Testis (tissue), 3 donors: Measurements from ENCODE around the gene OR6K6. TPM values are rescaled to one million over a fixed set of nuclear protein-coding genes. Genes with fewer than 3 reads are reported as not detected.

Experiments
- DNase-seq: peaks from one replicate; pipeline ENCODE4 v3.0.0-alpha.2; 2019
- H3K27ac ChIP-seq, 2 donors: fragments of 200-600 bp; sonication (generic); one replicate each; pipeline ENCODE4 v1.5.1; 2019
- H3K27me3 ChIP-seq: fragments of 200-600 bp; sonication (generic); one replicate; pipeline ENCODE4 v1.5.1; 2019
- H3K36me3 ChIP-seq: fragments of 200-600 bp; sonication (generic); one replicate; pipeline ENCODE4 v1.5.1; 2017; ENCODE audit warnings: low read depth; ENCODE audit errors: missing control alignments
- H3K4me1 ChIP-seq: fragments of 200-600 bp; sonication (generic); one replicate; pipeline ENCODE4 v1.5.1; 2019
- H3K4me3 ChIP-seq, 2 donors: fragments of 200-600 bp; sonication (generic); one replicate each; pipeline ENCODE4 v1.5.1; 2017 to 2019
- H3K9me3 ChIP-seq: fragments of 200-600 bp; sonication (generic); one replicate; pipeline ENCODE4 v1.5.1; 2017
- POLR2A ChIP-seq: fragments of 450-650 bp; IDR thresholded peaks from one replicate; pipeline ENCODE4 v1.6.1; 2017; ENCODE audit warnings: antibody characterized with exemption, mild to moderate bottlenecking, moderate library complexity
- WGBS, 2 donors: methylation state at CpG; one replicate each; pipeline ENCODE4 v1.1.5; 2018; 5-methylcytosine and 5-hydroxymethylcytosine counted together
- intact Hi-C: fragments of 100-400 bp; cut with DNase I; formaldehyde crosslinking; loops from one replicate; pipeline ENCODE4 v1.15.1; 2023; ENCODE audit warnings: low total_unique reads
- polyA plus RNA-seq: library from polyadenylated mRNA; stranded (reverse); fragments of 350-450 nt; fragmentation: Illumina TruSeq; extraction: RNeasy Lipid Tissue Mini Kit (QIAGEN cat#74804); gene quantifications from one replicate; pipeline ENCODE4 v1.2.3, GENCODE V29; 2014; ENCODE audit warnings: low read depth, low replicate concordance; ENCODE audit not compliant: insufficient read depth
- total RNA-seq, 2 donors: library from RNA; depleted of rRNA; stranded (reverse); fragments of >200 nt; gene quantifications; one replicate each; pipeline ENCODE4 v1.2.3, GENCODE V29; 2016
- TF ChIP-seq, protein P1 (sequence below), 3 experiments: fragments of 450-650 bp in 2 of 3; fragments of 200-600 bp in 1 of 3; sonication (generic) in 1 of 3; IDR thresholded peaks; one replicate each; pipeline ENCODE4 v1.5.1; 2016 to 2019; ENCODE audit warnings: antibody characterized with exemption in 3 of 3, mild to moderate bottlenecking in 2 of 3, moderate library complexity in 1 of 3

The OR6K6 gene
- total and polyA plus RNA-seq, 3 donors from 2014 or later, result not detected

DNA sequence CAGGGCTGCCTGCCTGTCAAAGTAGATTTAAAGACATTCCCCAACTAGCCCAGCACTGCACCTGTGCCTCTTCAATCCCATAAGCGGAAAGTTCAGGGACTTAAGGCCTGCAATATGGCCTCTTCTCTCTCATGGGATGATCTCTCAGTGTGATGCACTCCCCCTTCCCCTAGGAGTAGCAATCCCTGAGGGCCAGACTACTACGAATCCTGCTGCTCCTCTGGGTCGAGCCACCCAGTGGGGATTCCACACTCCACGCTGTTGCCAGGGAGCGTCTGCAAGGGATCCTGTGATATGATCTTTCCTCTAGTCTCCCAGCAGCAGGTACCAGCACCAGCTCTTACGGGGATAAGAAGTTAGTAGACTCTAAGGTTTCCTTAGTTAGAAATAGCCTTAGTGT is 39.7 kb downstream of the OR6K6 start:
- Histone ChIP-seq H3K27ac (no peak overlapping the region), H3K4me1 (no peaks in the 10 kb centered on the region), H3K36me3 (no peaks in the 10 kb centered on the region), H3K4me3 (no peak overlapping the region), H3K27me3 (no peaks in the 10 kb centered on the region), H3K9me3 (no peaks in the 10 kb centered on the region)
- DNase-seq, result no peak
- intact Hi-C loops, result no loop called here
- TF ChIP-seq, protein P1, sequence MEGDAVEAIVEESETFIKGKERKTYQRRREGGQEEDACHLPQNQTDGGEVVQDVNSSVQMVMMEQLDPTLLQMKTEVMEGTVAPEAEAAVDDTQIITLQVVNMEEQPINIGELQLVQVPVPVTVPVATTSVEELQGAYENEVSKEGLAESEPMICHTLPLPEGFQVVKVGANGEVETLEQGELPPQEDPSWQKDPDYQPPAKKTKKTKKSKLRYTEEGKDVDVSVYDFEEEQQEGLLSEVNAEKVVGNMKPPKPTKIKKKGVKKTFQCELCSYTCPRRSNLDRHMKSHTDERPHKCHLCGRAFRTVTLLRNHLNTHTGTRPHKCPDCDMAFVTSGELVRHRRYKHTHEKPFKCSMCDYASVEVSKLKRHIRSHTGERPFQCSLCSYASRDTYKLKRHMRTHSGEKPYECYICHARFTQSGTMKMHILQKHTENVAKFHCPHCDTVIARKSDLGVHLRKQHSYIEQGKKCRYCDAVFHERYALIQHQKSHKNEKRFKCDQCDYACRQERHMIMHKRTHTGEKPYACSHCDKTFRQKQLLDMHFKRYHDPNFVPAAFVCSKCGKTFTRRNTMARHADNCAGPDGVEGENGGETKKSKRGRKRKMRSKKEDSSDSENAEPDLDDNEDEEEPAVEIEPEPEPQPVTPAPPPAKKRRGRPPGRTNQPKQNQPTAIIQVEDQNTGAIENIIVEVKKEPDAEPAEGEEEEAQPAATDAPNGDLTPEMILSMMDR (IDR thresholded peaks at IDR 0.05), result no peak
- TF ChIP-seq POLR2A, result no peak
- WGBS, 2 donors, result 79 to 88% methylated on average over 6 of the region's 6 CpGs

DNA sequence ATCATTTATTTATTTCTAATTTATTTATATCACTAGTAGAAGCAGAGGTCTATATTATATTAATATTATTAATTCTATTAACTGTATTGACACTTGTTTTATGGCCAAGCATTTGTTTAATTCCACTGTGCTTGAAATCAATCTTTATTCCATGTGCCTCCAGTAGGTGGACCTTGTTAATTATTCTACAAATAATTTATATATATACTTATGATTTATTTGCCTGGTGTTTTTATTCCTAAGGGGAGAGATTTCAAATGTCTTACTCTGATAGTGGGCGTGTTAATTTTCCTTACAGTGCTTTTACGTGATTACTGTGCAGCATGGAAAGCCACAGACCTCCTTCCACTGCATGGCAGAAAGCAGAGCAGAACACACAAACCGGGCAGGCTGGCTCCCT is 44.0 kb downstream of the OR6K6 start:
- WGBS, 2 donors, result 45 to 64% methylated on average over 3 of the region's 3 CpGs
- H3K4me1 ChIP-seq, result no peaks in the 10 kb centered on the region
- H3K36me3 ChIP-seq, result no peaks in the 10 kb centered on the region
- DNase-seq, result no peak
- no peaks in the 10 kb centered on the region for H3K9me3 ChIP-seq
- H3K27me3 ChIP-seq, result no peaks in the 10 kb centered on the region
- TF ChIP-seq POLR2A, result no peak
- TF ChIP-seq, protein P1 (IDR thresholded peaks at IDR 0.05), result no peak
- no peak overlapping the region for H3K4me3 ChIP-seq
- no peak overlapping the region for H3K27ac ChIP-seq
- intact Hi-C loops, result no loop called here

DNA sequence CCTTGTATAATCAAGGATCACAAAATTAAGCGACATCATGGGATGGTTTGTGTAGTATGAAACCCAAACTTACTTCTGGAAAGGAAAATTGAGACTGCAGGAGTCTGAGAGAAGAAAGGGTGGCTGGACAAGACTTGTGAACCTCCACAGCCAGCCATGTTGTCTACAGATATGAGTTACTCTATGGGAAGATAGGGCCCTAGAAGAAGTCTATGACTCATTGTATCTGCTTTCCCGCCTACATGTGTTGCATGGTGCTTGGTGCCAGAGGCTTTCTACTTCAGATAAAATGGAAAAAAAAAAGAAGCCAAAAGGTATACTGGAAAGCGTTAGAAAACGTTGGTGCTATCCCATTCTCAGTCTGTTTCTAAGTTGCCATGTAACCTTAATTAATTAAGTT is 45.2 kb downstream of the OR6K6 start:
- Histone ChIP-seq H3K9me3 (no peaks in the 10 kb centered on the region), H3K4me1 (no peaks in the 10 kb centered on the region), H3K4me3 (no peak overlapping the region), H3K36me3 (no peaks in the 10 kb centered on the region), H3K27ac (no peak overlapping the region), H3K27me3 (no peaks in the 10 kb centered on the region)
- TF ChIP-seq, protein P1 (IDR thresholded peaks at IDR 0.05), result no peak
- DNase-seq, result no peak
- intact Hi-C loops, result no loop called here
- 89 to 91% methylated on average over 4 of the region's 4 CpGs for WGBS, 2 donors

DNA sequence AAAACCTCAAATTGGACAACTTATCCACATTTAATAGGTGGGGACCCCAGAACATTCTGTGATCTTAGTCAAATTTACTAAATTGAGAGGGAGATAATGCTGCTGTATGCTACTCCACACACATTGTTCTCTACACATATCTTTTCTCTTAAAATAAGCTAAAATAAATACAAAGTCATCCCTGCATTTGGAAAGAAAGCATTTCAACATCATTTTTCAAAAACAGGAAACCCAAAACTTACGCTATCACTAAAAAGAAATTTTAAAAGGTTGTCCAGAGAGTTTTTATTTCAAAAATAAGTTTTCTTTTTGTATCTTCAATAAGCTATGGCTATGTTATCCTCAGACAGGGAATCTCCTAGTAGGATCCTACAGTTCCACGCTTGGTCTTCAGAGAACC is 46.0 kb downstream of the OR6K6 start:
- Histone ChIP-seq H3K4me1 (no peaks in the 10 kb centered on the region), H3K27ac (no peak overlapping the region), H3K27me3 (no peaks in the 10 kb centered on the region), H3K9me3 (no peaks in the 10 kb centered on the region), H3K36me3 (no peaks in the 10 kb centered on the region), H3K4me3 (no peak overlapping the region)
- 89 to 93% methylated on average over 2 of the region's 2 CpGs for WGBS, 2 donors
- intact Hi-C loops, result no loop called here
- TF ChIP-seq POLR2A, result no peak
- TF ChIP-seq, protein P1 (IDR thresholded peaks at IDR 0.05), result no peak
- no peak for DNase-seq

DNA sequence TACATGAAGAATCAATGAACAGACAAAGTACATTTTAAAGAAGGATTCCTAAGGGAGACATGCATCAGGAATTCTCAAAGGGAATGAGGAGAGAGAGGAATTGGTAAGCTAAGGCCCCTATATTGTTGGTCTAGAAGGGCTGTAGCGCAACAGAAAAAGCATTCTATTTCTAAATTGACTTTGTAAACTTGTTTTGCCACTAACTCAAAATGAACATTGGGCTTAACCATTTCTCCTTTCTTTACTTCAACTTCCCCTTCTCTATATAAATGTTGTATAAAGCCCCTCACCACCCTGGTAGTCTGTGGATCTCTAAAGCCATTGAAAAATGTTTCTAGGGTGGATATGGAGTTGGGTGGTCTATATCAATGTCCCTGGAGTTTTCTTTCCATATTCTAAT is 46.9 kb downstream of the OR6K6 start:
- no peaks in the 10 kb centered on the region for H3K36me3 ChIP-seq
- H3K4me3 ChIP-seq, result no peak overlapping the region
- no peak for DNase-seq
- TF ChIP-seq, protein P1 (IDR thresholded peaks at IDR 0.05), result no peak
- TF ChIP-seq POLR2A, result no peak
- 81 to 93% methylated on average over 1 of the region's 1 CpG for WGBS, 2 donors
- H3K4me1 ChIP-seq, result no peaks in the 10 kb centered on the region
- H3K9me3 ChIP-seq, result no peaks in the 10 kb centered on the region
- intact Hi-C loops, result no loop called here
- no peak overlapping the region for H3K27ac ChIP-seq
- H3K27me3 ChIP-seq, result no peaks in the 10 kb centered on the region
